SKM-1 treated with dmso at 0.1 percent for 144 hours (cell line): ENCODE measurements around the gene ZNF211.

ENCODE experiments used
- DNase-seq: peaks from one replicate; lab custom pipeline; 2025; ENCODE audit not compliant: unreplicated experiment; lab: John Stamatoyannopoulos, UW

The ZNF211 gene

GRCh38 chr19:57655443-57655842, 22.5 kb downstream of the ZNF211 start:
- no peak for DNase-seq

GRCh38 chr19:57656346-57656745, 23.4 kb downstream of the ZNF211 start:
- DNase-seq = no peak

GRCh38 chr19:57664269-57665127, 31.5 kb downstream of the ZNF211 start:
- DNase-seq = no peak

GRCh38 chr19:57665261-57665806, 32.4 kb downstream of the ZNF211 start:
- DNase-seq = no peak

GRCh38 chr19:57667228-57667627, 34.3 kb downstream of the ZNF211 start:
- DNase-seq = no peak

GRCh38 chr19:57668635-57669034, 35.7 kb downstream of the ZNF211 start, which contains the start of gene ZSCAN4:
Gene ZSCAN4 (plus strand): TSS chr19:57668935. CDS start chr19:57676146, 7,211 bp downstream.
- DNase-seq = no peak

GRCh38 chr19:57671124-57671895, 38.3 kb downstream of the ZNF211 start:
- no peak for DNase-seq

GRCh38 chr19:57672466-57672865, 39.5 kb downstream of the ZNF211 start:
- DNase-seq = no peak

GRCh38 chr19:57675881-57676280, 42.9 kb downstream of the ZNF211 start:
- DNase-seq = no peak

- DNase-seq = no peak
Measured at GRCh38 chr19:57682226-57682766, 49.3 kb downstream of the ZNF211 start.

GRCh38 chr19:57686727-57687126, 53.8 kb downstream of the ZNF211 start:
- DNase-seq = no peak

GRCh38 chr19:57687363-57688010, 54.5 kb downstream of the ZNF211 start:
- no peak for DNase-seq

GRCh38 chr19:57688011-57688763, 55.2 kb downstream of the ZNF211 start:
- DNase-seq = no peak

GRCh38 chr19:57689750-57690149, 56.8 kb downstream of the ZNF211 start:
- DNase-seq = no peak
